Caco-2 (cell line): ENCODE data around the gene LSG1. TPM values are rescaled to one million over a fixed set of nuclear protein-coding genes. Genes with fewer than 3 reads are reported as not detected.

Experiments used
- BruUV-seq: library from RNA; stranded (reverse); fragments of 400-500 nt; replicated peaks from 2 replicates; lab custom pipeline; 2021; lab: Mats Ljungman, UMichigan
- CTCF ChIA-PET: fragments of 300-600 bp; sonication (Branson Sonifier 250); formaldehyde crosslinking; loops from one replicate; lab custom pipeline; 2022; ENCODE audit warnings: antibody characterized with exemption; lab: Charles Lee
- POLR2A ChIA-PET: fragments of 300-600 bp; sonication (Branson Sonifier 250); formaldehyde crosslinking; loops from one replicate; lab custom pipeline; 2022; ENCODE audit warnings: antibody characterized with exemption; lab: Charles Lee
- DNase-seq, 2 experiments: peaks; one replicate each; pipeline versions ENCODE4 v3.0.0 to v3.0.0-alpha.2; 2020 to 2022
- H3K27me3 ChIP-seq: replicated peaks from 2 replicates; pipeline ENCODE4 v1.6.0; 2011; ENCODE audit warnings: low read length; ENCODE audit not compliant: control insufficient read depth, insufficient read depth
- H3K36me3 ChIP-seq: 2 replicates; pipeline ENCODE4 v1.5.1; 2011; ENCODE audit warnings: low read length; ENCODE audit not compliant: control insufficient read depth, insufficient read depth
- H3K4me1 ChIP-seq: fragments of 250-450 bp; sonication (Bioruptor Pico); 2 replicates; pipeline ENCODE4 v1.5.1; 2020; ENCODE audit warnings: mild to moderate bottlenecking
- H3K4me3 ChIP-seq: 2 replicates; pipeline ENCODE4 v1.5.1; 2011; ENCODE audit warnings: low read depth, mild to moderate bottlenecking, control low read depth, low read length
- H3K9me3 ChIP-seq: fragments of 250-450 bp; sonication (Bioruptor Pico); 2 replicates; pipeline ENCODE4 v1.5.1; 2020; ENCODE audit warnings: mild to moderate bottlenecking, moderate library complexity
- H3K27ac Mint-ChIP-seq: one replicate; pipeline ENCODE4 v1.8.0; 2022; ENCODE audit warnings: mixed read lengths; ENCODE audit not compliant: unreplicated experiment
- H3K27me3 Mint-ChIP-seq: one replicate; pipeline ENCODE4 v1.8.0; 2022; ENCODE audit warnings: mixed read lengths; ENCODE audit not compliant: insufficient read depth, unreplicated experiment
- H3K36me3 Mint-ChIP-seq: one replicate; pipeline ENCODE4 v1.8.0; 2022; ENCODE audit warnings: mild to moderate bottlenecking, mixed read lengths; ENCODE audit not compliant: insufficient read depth, unreplicated experiment
- H3K4me1 Mint-ChIP-seq: one replicate; pipeline ENCODE4 v1.8.0; 2022; ENCODE audit warnings: low read depth, mixed read lengths; ENCODE audit not compliant: unreplicated experiment
- H3K4me3 Mint-ChIP-seq: one replicate; pipeline ENCODE4 v1.8.0; 2022; ENCODE audit warnings: mild to moderate bottlenecking, moderate library complexity, mixed read lengths; ENCODE audit not compliant: unreplicated experiment
- H3K9me3 Mint-ChIP-seq: one replicate; pipeline ENCODE4 v1.8.0; 2022; ENCODE audit warnings: mixed read lengths; ENCODE audit not compliant: unreplicated experiment
- CTCF ChIP-seq, 2 experiments: fragments of 200-600 bp in 1 of 2; IDR thresholded peaks; 1 replicate in 1 of 2; 2 replicates in 1 of 2; pipeline versions ENCODE4 v1.5.1 to v1.8.0; 2011 to 2022; ENCODE audit warnings: antibody characterized with exemption in 1 of 2, control low read depth in 1 of 2, inconsistent platforms in 1 of 2, low read depth in 1 of 2, low read length in 1 of 2, mild to moderate bottlenecking in 1 of 2, moderate library complexity in 1 of 2; ENCODE audit not compliant: insufficient read depth in 1 of 2, severe bottlenecking in 1 of 2, unreplicated experiment in 1 of 2
- intact Hi-C: fragments of 100-400 bp; cut with micrococcal nuclease; formaldehyde crosslinking; loops from one replicate; pipeline ENCODE4 v1.10.0; 2022; ENCODE audit not compliant: unreplicated experiment
- total RNA-seq: library from RNA; stranded (reverse); gene quantifications from 2 replicates; pipeline ENCODE4 v1.2.3, GENCODE V29; 2022

LSG1 gene
- total RNA-seq, 1 experiment from 2014 or later: 48.0 TPM

- Histone ChIP-seq H3K36me3 (no peaks in the 10 kb centered on the region), H3K4me3 (no peak overlapping the region), H3K27me3 (no peaks in the 10 kb centered on the region), H3K9me3 (no peaks in the 10 kb centered on the region), H3K4me1 (no peaks in the 10 kb centered on the region)
- no peaks in the 10 kb centered on the region for H3K9me3 Mint-ChIP-seq
- H3K36me3 Mint-ChIP-seq: no peaks in the 10 kb centered on the region
- H3K4me3 Mint-ChIP-seq: no peak overlapping the region
- no peak for TF ChIP-seq CTCF (IDR thresholded peaks at IDR 0.05; ENCODE audit: insufficient read depth in 1 of 2, low read depth in 1 of 2, low read length in 1 of 2, severe bottlenecking in 1 of 2, unreplicated experiment in 1 of 2)
- POLR2A ChIA-PET: no interaction called here
- no peaks in the 10 kb centered on the region for H3K27me3 Mint-ChIP-seq
- CTCF ChIA-PET: no interaction called here
- H3K4me1 Mint-ChIP-seq: no peaks in the 10 kb centered on the region
- no peak overlapping the region for H3K27ac Mint-ChIP-seq
- intact Hi-C loops: no loop called here
- no peak for DNase-seq
- BruUV-seq: no TSS peak
These were observed 62.4 kb downstream of the LSG1 start for GRCh38 chr3:194609601-194610000.

- Mint-ChIP-seq H3K27me3 (no peaks in the 10 kb centered on the region), H3K36me3 (no peaks in the 10 kb centered on the region), H3K4me3 (no peak overlapping the region), H3K9me3 (no peaks in the 10 kb centered on the region), H3K27ac (no peak overlapping the region), H3K4me1 (no peaks in the 10 kb centered on the region)
- TF ChIP-seq CTCF (IDR thresholded peaks at IDR 0.05; ENCODE audit: insufficient read depth in 1 of 2, low read depth in 1 of 2, low read length in 1 of 2, severe bottlenecking in 1 of 2, unreplicated experiment in 1 of 2): no peak
- H3K4me3 ChIP-seq: no peak overlapping the region
- no peak for DNase-seq
- intact Hi-C loops: no loop called here
- H3K9me3 ChIP-seq: no peaks in the 10 kb centered on the region
- BruUV-seq: no TSS peak
- H3K36me3 ChIP-seq: no peaks in the 10 kb centered on the region
- CTCF ChIA-PET: no interaction called here
- POLR2A ChIA-PET: no interaction called here
- H3K27me3 ChIP-seq: no peaks in the 10 kb centered on the region
- no peaks in the 10 kb centered on the region for H3K4me1 ChIP-seq
These were observed 63.0 kb downstream of the LSG1 start for GRCh38 chr3:194608981-194609380.

GRCh38 chr3:194607592-194608389 lies 64.2 kb downstream of the LSG1 start:
- H3K36me3 ChIP-seq: no peaks in the 10 kb centered on the region
- no TSS peak for BruUV-seq
- H3K4me3 ChIP-seq: no peak overlapping the region
- TF ChIP-seq CTCF (IDR thresholded peaks at IDR 0.05; ENCODE audit: insufficient read depth in 1 of 2, low read depth in 1 of 2, low read length in 1 of 2, severe bottlenecking in 1 of 2, unreplicated experiment in 1 of 2): no peak
- Mint-ChIP-seq H3K9me3 (no peaks in the 10 kb centered on the region), H3K27me3 (no peaks in the 10 kb centered on the region), H3K36me3 (no peaks in the 10 kb centered on the region), H3K4me1 (no peaks in the 10 kb centered on the region), H3K27ac (no peak overlapping the region), H3K4me3 (no peak overlapping the region)
- CTCF ChIA-PET: no interaction called here
- POLR2A ChIA-PET: no interaction called here
- DNase-seq: no peak
- H3K27me3 ChIP-seq: no peaks in the 10 kb centered on the region
- H3K4me1 ChIP-seq: no peaks in the 10 kb centered on the region
- H3K9me3 ChIP-seq: no peaks in the 10 kb centered on the region
- intact Hi-C loops: no loop called here
